SIG-M5 treated with dmso at 0.1 percent for 504 hours (cell line): ENCODE results near the gene SLC35E3.

Source experiments
- DNase-seq: peaks from one replicate; lab custom pipeline; 2025; ENCODE audit not compliant: unreplicated experiment; lab: John Stamatoyannopoulos, UW

SLC35E3 gene

DNA sequence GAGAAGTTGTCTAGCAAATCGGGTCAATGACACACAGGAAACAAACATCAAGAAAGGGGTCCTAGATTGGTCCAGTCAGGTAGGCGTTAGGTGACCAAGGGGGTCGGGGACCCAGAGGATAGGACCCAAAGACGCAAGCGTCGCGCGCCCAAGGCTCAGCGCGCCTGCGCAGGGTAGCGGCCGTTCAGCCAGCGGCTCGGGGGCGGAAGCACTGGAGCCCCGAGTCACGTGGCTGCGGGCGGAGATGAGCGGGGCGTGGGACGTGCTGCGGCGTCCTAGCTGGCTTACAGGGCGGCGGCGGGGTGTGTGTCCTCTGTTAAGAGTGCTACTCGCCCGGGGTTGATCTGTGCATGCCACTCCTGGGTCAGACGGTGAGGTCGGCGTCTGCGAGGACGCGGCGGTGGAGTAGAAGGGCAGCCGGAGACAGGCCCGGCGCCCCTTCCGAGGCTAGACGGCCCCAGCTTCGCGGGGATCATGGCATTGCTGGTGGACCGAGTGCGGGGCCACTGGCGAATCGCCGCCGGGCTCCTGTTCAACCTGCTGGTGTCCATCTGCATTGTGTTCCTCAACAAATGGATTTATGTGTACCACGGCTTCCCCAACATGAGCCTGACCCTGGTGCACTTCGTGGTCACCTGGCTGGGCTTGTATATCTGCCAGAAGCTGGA lies at the start of gene SLC35E3:
TSS of gene SLC35E3 (plus strand) at position 273 of the 668 bp plus-strand sequence. CDS start at position 475, 202 bp downstream.
- peak; percentile 91 for DNase-seq

DNA sequence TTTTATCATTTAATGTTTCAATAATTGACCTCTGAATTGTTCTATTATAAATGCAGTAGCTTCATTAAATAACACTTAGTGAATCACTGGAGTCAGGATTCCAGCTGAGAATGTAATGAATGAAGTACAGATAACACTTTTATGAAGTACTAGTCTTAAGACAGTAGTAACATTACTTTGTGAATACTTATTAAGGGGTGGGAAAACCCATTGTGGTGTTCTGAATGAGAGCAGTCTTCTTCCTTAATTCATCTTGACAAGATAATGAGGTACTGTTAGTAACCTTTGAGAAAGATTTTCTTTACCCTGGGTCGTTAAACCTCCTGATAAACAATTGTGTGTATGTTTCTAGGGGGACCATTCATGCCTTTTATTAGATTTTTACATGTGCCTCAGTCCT lies 46.5 kb upstream of the SLC35E3 start:
- DNase-seq = no peak

DNA sequence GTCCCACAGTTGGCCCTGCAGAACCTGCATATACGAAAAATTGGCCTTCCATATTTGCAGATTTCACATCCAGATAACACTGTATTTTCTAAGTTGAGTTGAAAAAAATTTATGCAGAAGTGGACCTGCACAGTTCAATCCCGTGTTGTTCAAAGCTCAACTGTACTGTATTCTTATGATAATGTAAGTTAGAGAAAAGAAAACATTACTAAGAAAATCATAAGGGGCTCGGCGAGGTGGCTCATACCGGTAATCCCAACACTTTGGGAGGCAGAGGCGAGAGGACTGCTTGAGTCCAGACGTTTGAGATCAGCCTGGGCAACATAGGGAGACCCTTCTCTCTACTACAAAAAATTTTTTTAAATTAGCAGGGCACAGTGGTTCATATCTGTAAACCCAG lies 18.2 kb upstream of the SLC35E3 start:
- no peak for DNase-seq

DNA sequence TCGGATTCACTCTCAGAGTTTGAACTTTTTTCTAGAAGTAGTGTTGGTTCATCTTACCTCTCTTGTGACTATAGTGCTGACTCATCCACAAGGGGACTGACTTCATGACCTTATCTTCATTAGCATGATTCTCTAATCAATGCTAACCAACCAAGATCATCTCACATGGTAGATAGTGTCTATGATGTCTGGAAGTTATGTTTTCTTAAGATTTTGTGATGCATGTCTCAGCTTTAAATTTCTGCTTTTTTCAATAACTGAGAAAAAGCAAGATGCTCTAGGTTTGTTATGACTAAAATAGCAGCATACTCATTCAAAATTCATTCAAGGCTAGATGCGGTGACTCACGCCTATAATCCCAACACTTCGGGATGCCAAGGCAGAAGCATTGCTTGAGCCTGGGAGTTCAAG lies 12.3 kb upstream of the SLC35E3 start:
- DNase-seq = no peak

DNA sequence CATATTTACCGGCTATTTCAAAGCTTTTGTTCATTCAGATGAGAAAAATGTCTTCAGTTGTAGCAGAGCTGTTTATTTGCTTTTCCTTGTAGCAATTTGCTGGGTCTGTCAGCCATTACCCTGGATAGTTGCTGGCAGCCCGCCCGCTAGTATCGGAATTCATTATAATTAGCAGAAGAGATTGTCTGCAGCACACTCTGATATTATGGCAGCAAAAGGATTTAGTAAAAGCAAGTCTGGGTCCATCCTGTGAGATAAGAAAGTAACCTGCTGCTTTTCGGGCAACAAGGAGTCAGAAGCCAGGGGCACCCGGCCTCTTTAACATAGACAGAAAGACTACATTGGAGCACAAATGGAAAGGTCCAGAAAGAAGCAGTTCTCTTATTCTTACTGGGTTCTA lies 6.1 kb upstream of the SLC35E3 start:
- DNase-seq = no peak

DNA sequence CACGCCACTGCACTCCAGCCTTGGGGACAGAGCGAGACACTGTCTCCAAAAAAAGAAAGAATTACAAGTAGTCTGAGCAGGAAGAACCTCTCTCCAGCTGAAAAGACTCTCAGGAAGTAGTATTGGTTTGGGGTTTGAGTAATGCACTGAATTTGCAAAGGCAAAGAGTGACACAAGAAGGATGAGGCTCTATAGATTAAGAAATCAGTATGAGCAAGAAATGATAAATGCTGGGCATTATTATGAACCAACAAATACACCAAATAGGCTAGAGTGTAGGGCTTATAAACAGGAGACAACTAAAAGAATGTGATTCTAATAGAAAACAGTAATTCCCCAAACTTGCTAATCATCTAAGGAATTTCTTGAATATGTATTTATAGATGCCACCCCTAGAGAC lies 2.6 kb upstream of the SLC35E3 start:
- peak; percentile 59 for DNase-seq

DNA sequence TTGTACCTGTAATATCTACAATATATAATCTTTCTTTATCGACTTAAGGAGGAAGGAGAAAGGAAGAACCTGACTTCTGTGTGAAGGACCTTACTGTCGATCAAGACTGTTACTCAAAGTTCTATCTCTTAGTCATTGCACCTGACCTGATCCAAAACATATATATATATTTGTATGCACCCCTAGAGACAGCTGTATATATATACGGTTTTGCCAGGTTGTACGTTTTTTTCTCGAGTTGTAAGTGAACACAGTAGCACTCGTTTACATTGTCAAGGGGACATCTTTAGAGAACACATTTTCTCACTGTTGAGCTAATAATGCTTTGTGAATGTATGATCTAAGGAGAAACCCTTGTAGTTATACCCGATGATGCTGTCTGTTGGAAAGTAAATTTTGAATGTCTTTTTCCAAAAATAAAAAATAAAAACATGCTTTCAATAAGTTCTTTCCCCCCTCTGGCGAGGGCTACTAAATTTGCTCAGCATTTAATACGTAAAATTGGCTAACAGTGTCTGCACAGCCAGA lies 536 bp upstream of the SLC35E3 start:
- DNase-seq = no peak

DNA sequence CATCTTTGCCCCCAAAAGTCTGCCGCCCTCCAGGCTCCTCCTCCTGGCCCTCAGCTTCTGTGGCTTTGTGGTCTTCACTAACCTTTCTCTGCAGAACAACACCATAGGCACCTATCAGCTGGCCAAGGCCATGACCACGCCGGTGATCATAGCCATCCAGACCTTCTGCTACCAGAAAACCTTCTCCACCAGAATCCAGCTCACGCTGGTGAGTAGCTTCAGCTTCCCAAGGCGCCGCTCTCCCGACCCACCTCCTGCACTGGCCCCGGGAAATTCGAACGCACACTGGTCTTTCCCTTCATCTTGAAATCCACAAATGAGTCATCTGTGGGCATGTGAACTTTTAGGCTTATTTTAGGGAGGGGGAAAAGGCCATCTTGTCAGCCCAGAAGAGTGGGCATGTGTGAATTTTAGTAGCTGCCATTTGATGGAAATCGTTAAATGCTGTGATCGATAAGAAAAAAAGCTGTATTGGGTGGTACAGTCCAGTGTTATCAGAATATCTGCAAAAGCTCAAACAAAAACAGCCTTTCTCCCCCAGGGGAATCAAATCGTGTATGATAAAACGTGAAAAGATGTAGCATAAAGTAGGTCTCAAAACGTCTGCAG lies 700 bp downstream of the SLC35E3 start:
- DNase-seq = peak; percentile 45

DNA sequence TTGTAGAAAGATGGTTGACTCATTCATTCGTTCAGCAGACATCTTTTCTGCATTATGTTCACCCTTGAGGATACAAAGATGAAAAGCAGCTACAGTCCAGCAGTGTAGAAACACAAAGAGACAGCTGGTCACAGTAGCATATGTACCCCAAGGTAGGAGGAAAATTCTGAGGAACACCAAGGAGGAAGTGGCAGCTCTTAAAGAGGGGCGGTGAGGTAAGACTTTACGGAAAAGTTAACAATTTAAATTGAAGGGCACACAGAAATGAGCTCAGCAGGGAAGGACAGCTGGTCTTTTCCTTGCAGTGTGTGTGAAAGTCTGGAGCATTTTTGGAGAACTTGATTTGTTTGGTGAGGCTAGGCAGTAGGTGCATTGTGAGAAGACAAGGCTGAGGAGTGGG lies 3.5 kb downstream of the SLC35E3 start:
- no peak for DNase-seq

DNA sequence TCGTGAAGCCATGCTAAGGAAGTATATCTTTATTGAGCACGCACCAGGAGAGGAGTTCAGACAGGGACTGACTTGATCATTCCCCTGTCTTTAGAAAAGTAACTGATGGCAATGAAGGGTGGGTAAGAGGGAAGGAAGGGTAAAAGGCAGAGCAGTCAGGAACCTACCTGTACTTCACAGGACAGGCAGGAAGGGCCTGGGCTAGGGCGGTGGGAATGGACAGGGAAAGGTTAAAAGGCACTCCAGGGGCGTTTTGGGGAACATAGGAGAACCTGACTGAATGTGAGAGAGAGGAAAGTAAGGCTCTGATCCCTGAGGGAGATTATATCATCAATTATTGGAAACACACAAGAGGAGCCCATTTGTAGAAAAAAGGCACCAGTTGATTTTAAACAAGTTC lies 3.9 kb downstream of the SLC35E3 start:
- DNase-seq = no peak

DNA sequence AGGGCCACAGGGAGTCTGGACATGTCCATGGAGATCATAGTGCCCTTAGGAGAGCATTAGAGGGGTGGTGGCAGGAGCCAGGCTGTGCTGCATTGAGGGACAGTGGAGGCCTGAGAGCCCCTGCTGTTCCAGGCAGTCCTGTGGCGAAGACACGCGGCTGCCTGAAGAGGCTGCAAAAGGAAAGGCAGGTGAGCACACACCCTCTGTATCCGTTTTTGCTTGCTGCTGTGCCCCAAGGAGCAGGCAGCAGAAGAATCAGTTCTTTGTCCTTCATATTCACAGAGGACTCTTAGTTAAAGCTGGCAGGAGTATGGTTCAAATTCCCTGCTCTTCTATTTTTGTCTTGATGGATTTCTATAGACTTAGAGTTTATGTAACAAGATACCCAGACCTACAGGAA lies 4.5 kb downstream of the SLC35E3 start:
- no peak for DNase-seq

DNA sequence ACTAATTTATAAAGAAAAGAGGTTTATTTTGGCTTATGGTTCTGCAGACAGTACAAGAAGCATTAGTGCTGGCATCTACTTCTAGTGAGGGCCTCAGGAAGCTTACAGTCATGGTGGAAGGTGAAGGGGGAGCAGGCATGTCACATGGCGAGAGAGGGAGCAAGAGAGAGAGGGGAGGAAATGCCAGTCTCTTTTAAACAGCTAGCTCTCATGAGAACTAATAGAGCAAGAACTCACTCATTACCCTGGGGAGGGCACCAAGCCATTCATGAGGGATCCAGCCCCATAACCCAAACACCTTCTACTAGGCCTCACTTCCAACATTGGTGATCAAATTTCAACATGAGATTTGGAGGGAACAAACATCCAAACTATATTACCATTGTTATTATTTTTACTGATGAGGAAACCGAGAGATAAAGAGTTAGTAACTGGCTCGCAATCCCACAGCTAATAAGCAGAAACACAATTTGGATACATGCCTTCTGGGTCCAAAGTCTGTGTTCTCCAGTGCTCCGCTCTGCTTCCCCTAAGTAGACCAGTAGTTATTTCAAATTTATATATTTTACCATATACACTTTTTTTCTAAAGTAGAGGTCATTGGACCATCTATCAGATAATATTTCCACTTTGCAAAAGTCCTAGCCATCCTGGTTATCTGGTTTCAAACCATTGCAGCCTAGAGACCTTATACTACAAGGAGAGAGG lies 9.7 kb downstream of the SLC35E3 start:
- DNase-seq = no peak

DNA sequence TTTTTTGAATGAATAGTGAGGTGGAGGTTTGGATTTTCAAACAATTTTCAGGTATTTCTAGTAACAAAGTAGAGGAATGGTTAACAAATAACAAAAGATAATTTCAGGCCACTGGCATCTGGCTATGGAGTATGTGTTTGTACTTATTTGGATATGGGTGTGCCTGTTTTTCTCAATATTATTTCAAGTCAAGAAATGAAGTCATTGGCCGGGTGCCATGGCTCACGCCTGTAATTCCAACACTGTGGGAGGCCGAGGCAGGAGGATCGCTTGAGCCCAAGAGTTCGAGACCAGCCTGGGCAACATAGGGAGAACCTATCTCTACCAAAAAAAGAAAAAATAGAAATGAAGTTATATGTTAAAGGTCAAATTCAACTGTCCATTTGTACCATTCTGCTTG lies 13.9 kb downstream of the SLC35E3 start:
- no peak for DNase-seq

DNA sequence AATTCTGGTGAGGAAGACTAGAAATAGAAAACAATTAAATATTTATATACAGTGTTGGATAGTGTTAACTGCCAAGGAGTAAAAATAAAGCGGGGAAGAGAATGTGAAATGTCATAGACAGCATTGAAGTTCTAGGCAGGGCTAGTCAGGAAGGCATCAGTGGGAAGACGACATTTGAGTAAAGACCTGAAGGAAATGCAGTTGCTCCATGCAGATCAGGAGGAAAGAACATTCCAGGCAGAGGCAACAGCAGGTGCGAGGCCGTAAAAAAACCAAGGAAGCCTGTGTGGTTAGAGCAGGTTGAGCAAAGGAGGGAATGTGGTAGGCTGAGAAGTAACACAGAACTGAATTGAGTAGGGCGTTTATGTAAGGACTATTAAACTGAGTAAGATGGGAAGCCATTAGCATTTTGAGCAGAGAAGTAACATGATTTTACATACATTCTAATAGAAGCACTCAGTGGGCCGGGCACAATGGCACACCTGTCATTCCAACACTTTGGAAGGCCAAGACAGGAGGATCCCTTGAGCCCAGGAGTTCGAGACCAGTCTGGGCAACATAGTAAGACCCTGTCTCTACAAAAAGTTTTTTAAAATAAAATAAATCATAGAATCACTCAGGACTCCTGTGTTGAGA lies 14.9 kb downstream of the SLC35E3 start:
- DNase-seq = no peak

DNA sequence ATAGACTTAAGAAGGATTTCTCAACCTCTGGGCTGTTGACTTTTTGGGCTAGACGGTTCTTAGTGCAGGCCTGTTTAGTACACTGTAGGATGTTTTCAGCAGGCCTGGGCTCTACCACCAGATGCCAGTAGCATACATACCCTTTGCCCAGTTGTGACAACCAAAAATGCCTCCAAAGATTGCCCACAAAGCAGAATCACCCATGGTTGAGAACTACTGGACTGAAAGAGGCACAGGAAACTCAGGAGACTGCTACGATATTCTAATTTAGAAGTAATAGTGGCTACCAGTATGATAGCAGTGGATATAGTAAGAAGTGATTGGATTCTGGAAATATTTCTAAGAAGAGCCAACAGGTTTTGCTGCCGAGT lies 15.5 kb downstream of the SLC35E3 start:
- DNase-seq = no peak

DNA sequence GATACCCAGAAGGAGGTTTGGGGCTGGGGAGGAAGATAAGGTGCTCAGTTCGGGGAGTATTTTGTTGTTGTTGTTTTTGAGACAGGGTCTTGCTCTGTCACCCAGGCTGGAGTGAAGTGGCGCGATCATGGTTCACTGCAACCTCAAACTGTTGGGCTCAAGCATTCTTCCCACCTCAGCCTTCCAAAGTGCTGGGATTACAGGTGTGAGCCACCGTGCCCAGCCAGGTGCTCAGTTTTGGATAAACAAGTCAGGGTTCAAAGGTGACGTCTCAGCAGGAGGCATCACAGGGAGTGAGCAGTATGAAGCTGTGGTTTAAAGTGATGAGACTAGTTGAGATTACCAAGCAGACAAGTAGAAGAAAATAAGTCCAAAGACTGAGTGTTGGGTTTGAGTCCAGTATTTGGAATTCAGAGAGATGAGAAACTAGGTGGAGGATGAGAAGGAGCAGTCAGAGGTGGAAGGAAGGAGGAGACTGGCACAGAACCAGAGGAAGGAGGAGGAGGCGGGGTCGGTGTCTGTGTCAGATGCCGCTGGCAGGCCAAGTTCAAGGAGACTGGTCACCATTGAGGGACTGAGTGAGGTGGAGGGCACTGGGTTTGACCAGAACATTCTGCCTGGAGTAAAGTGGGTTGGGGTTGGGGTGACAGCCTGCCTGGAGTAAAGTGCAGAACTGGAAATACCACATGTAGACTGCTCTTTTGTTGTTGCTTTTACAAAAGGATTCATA lies 16.1 kb downstream of the SLC35E3 start:
- DNase-seq = no peak

DNA sequence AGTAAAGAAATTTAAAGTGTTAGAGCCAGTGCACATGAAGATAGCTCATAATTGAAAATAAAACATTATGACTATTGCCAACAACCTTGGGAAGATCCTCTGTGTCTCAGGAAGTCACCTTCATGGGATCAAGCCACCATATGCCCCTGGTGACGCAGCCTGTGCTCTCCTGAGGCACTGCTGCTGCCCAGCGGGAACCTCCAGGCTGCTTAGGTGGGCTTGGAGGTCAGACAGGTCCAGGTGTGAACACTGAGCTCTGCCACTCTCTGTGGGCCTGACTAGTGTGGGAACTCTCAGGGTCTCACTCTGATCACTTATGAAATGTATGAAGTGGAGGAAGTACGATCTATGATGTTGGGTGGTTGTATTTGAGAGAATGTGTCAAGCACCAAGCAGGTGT lies 16.7 kb downstream of the SLC35E3 start:
- DNase-seq = no peak

DNA sequence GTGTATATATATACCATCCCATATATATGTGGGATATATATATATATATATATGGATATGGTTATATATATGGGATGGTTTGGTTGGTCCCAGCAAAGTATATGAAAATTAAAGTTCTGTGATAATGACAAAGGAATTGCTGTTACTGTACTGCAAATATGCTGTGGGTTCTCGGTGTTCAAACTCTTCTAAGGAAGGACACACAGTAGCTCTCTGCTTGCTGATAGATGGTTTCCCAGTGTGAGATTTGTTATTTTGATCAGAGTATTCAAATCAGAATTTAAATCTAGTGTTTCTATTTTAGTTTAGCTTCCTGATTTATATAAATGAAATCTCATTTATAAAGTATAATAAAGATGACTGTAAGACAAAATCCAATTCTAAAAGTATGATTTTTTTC lies 19.7 kb downstream of the SLC35E3 start:
- no peak for DNase-seq

DNA sequence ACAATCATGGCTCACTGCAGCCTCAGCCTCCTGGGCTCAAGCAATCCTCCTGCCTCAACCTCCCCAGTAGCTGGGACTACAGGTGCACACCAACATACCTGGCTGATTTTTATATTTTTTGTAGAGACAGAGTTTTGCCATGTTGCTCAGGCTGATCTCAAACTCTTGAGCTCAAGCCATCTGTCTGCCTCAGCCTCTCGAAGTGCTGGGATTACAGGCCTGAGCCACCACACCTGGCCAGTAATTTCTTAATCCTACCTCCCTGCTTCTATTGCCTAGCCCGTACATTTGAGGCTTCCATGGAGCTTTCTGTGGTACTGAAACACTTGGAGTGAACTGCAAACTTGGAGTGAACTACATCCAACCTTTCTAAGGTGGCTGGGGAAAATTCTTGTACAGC lies 20.7 kb downstream of the SLC35E3 start:
- DNase-seq = no peak

DNA sequence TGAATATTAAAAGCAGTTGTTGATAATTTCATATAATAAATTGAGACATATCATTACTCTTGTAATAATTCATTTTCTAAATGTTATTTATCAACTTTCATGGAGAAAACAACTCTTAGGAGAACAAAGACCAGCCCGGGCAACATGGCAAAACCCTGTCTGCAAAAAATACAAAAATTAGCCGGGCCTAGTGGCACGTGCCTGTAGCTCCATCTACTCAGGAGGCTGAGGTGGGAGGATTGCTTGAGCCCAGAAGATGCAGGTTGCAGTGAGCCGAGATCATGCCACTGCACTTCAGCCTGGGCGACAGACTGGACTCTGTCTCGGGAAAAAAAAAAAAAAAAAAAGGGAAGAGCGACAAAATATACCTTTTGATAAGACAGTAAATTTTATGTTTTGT lies 21.2 kb downstream of the SLC35E3 start:
- DNase-seq = no peak

DNA sequence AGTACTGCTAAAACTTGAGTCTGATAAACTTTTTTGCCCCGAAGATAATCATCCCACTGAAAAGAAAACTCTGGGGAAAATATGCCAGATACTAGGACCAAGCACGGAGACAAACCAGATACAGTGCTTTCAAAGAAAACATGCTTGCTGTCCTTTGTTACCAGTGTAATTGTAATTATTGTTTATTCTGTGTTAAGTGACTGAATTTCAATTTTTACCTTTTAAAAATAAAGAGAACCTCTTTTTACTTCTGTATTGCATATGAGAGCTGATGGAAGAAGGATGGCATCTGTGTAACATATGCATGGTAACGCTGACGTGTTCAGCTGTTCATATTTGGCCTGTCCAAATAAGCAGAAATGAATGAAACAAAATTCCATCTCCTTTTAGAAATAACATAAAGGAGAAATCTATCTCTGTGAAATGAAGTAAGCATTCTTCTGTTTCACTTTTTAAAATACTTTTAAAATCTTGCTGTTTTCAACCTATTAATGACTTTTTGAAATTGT lies 22.5 kb downstream of the SLC35E3 start:
- DNase-seq = no peak
